HepG2 (cell line): ENCODE measurements around the gene CDK5RAP2. TPM values are rescaled to one million over a fixed set of nuclear protein-coding genes. Genes with fewer than 3 reads are reported as not detected.

ENCODE experiments used
- ADNP ChIP-seq: sonication (generic); formaldehyde crosslinking; IDR thresholded peaks from 2 replicates; pipeline ENCODE4 v1.4.0; 2020; ENCODE audit warnings: missing genetic modification reagents
- CEBPB ChIP-seq: IDR thresholded peaks from 2 replicates; pipeline ENCODE4 v1.6.1; 2011; ENCODE audit warnings: low read depth, low read length, improper control_type of control experiment, borderline replicate concordance
- CENPT ChIP-seq: sonication (generic); formaldehyde crosslinking; IDR thresholded peaks from 2 replicates; pipeline ENCODE4 v1.8.0; 2022; ENCODE audit warnings: low read depth, mild to moderate bottlenecking, moderate library complexity, missing genetic modification reagents
- ELF1 ChIP-seq: sonication (generic); formaldehyde crosslinking; IDR thresholded peaks from 2 replicates; pipeline ENCODE4 v1.4.0; 2020; ENCODE audit warnings: missing genetic modification reagents
- EZH2 ChIP-seq: conservative IDR thresholded peaks from 2 replicates; pipeline ENCODE4 v1.6.1; 2012; ENCODE audit warnings: mild to moderate bottlenecking, low read depth, low read length, moderate library complexity
- FOXC1 ChIP-seq: sonication (generic); formaldehyde crosslinking; IDR thresholded peaks from 2 replicates; pipeline ENCODE4 v1.8.0; 2022; ENCODE audit warnings: mild to moderate bottlenecking, missing genetic modification reagents, borderline replicate concordance
- HES4 ChIP-seq: sonication (generic); formaldehyde crosslinking; IDR thresholded peaks from 2 replicates; pipeline ENCODE4 v1.9.0; 2021; ENCODE audit warnings: mild to moderate bottlenecking, missing genetic modification reagents, borderline replicate concordance
- MTA1 ChIP-seq: sonication (generic); formaldehyde crosslinking; IDR thresholded peaks from 2 replicates; pipeline ENCODE4 v1.4.0; 2020; ENCODE audit warnings: missing genetic modification reagents, mild to moderate bottlenecking, borderline replicate concordance
- NR2C2 ChIP-seq: sonication (generic); formaldehyde crosslinking; IDR thresholded peaks from 2 replicates; pipeline ENCODE4 v1.4.0; 2020; ENCODE audit warnings: missing genetic modification reagents, mild to moderate bottlenecking, moderate library complexity, borderline replicate concordance
- RELA ChIP-seq: sonication (generic); formaldehyde crosslinking; IDR thresholded peaks from 2 replicates; pipeline ENCODE4 v1.4.0; 2020; ENCODE audit warnings: missing genetic modification reagents
- TBX2 ChIP-seq: sonication (generic); formaldehyde crosslinking; IDR thresholded peaks from 2 replicates; pipeline ENCODE4 v1.5.0; 2020; ENCODE audit warnings: missing genetic modification reagents, mild to moderate bottlenecking, borderline replicate concordance
- XRCC5 ChIP-seq: fragments of 200-400 bp; formaldehyde crosslinking; optimal IDR thresholded peaks from 2 replicates; pipeline ENCODE3; 2017; ENCODE audit warnings: mild to moderate bottlenecking, low read length
- ZBTB33 ChIP-seq: sonication (generic); formaldehyde crosslinking; IDR thresholded peaks from 2 replicates; pipeline ENCODE4 v1.4.0; 2020; ENCODE audit warnings: missing genetic modification reagents
- ZFP41 ChIP-seq: sonication (generic); formaldehyde crosslinking; IDR thresholded peaks from 2 replicates; pipeline ENCODE4 v1.4.0; 2020; ENCODE audit warnings: mild to moderate bottlenecking, missing genetic modification reagents, borderline replicate concordance
- ZNF124 ChIP-seq: sonication (generic); formaldehyde crosslinking; IDR thresholded peaks from 2 replicates; pipeline ENCODE4 v1.4.0; 2020; ENCODE audit warnings: missing genetic modification reagents
- ZNF335 ChIP-seq: sonication (generic); formaldehyde crosslinking; IDR thresholded peaks from 2 replicates; pipeline ENCODE4 v1.4.0; 2020; ENCODE audit warnings: missing genetic modification reagents
- ZNF563 ChIP-seq: sonication (generic); formaldehyde crosslinking; IDR thresholded peaks from 2 replicates; pipeline ENCODE4 v1.8.0; 2022; ENCODE audit warnings: mild to moderate bottlenecking, moderate library complexity, missing genetic modification reagents
- ZNF678 ChIP-seq: sonication (generic); formaldehyde crosslinking; IDR thresholded peaks from 2 replicates; pipeline ENCODE4 v1.4.0; 2020; ENCODE audit warnings: mild to moderate bottlenecking, missing genetic modification reagents
- ZNF691 ChIP-seq: sonication (generic); formaldehyde crosslinking; IDR thresholded peaks from 2 replicates; pipeline ENCODE4 v1.4.0; 2020; ENCODE audit warnings: missing genetic modification reagents, low read depth, mild to moderate bottlenecking, borderline replicate concordance
- ZNF777 ChIP-seq: sonication (generic); formaldehyde crosslinking; IDR thresholded peaks from 2 replicates; pipeline ENCODE4 v1.4.0; 2020; ENCODE audit warnings: missing genetic modification reagents
- polyA plus RNA-seq, 8 experiments: library from polyadenylated mRNA; depleted of rRNA in 3 of 8; stranded (reverse) in 7 of 8; unstranded in 1 of 8; fragments of >200 nt; fragmentation: Illumina TruSeq in 4 of 8; extraction: Trizol in 4 of 8; gene quantifications; 2 replicates each; pipeline versions ENCODE4 v1.2.1 to v1.2.3, GENCODE V29; 2011 to 2016; ENCODE audit warnings: low read depth in 4 of 8, missing spikeins in 1 of 8, mixed read lengths in 1 of 8; ENCODE audit not compliant: insufficient read depth in 1 of 8
- total RNA-seq, 5 experiments: library from RNA; depleted of rRNA; stranded (reverse); fragments of >200 nt; fragmentation: Illumina TruSeq; extraction: Trizol; gene quantifications; 2 replicates each; pipeline ENCODE4 v1.2.3, GENCODE V29; 2016; ENCODE audit warnings: low read depth in 1 of 5

Gene CDK5RAP2
- total and polyA plus RNA-seq, 2 of the 13 experiments (the other 11 are each of a cell fraction or from before 2014, with no cell fraction given), result 31.8 to 42.2 TPM

GRCh38 chr9:120579139-120580050, 572 bp downstream of the CDK5RAP2 start (continued):
- TF ChIP-seq ZNF691 (CRISPR knock-in tag) (no peak), ZNF777 (no peak), TBX2 (CRISPR knock-in tag) (peak; percentile 45; the same call in 1 of the 2 replicates), XRCC5 (no peak), EZH2 (no peak), ZNF563 (CRISPR knock-in tag) (0 out of 2 replicates have a peak, but pooled peaks have one; percentile 42), ZNF678 (no peak), CEBPB (peak; percentile 26; the same call in 1 of the 2 replicates), MTA1 (CRISPR knock-in tag) (0 out of 2 replicates have a peak, but pooled peaks have one; percentile 49), ELF1 (CRISPR knock-in tag) (no peak), FOXC1 (CRISPR knock-in tag) (0 out of 2 replicates have a peak, but pooled peaks have one; percentile 8), ZFP41 (CRISPR knock-in tag) (0 out of 2 replicates have a peak, but pooled peaks have one; percentile 52), NR2C2 (CRISPR knock-in tag) (no peak), ZNF124 (CRISPR knock-in tag) (no peak), ZNF335 (no peak), ZBTB33 (CRISPR knock-in tag) (0 out of 2 replicates have a peak, but pooled peaks have one; percentile 4), ADNP (no peak), CENPT (no peak), HES4 (CRISPR knock-in tag) (0 out of 2 replicates have a peak, but pooled peaks have one; percentile 46), RELA (CRISPR knock-in tag) (no peak)
